K562 (cell line): ENCODE results near the gene NEDD4L. TPM values are rescaled to one million over a fixed set of nuclear protein-coding genes. Genes with fewer than 3 reads are reported as not detected.

Source experiments
- CCNT2 ChIP-seq: IDR thresholded peaks from 2 replicates; pipeline ENCODE4 v1.6.1; 2011; ENCODE audit warnings: borderline replicate concordance, low read depth, mild to moderate bottlenecking, moderate library complexity, mixed read lengths, low read length; ENCODE audit not compliant: insufficient read length; ENCODE audit errors: extremely low read depth
- CTBP1 ChIP-seq: fragments of 450-650 bp; IDR thresholded peaks from 2 replicates; pipeline ENCODE4 v1.6.1; 2016; ENCODE audit warnings: borderline replicate concordance
- HCFC1 ChIP-seq: IDR thresholded peaks from 2 replicates; pipeline ENCODE4 v1.6.1; 2012; ENCODE audit warnings: low read depth, low read length, improper control_type of control experiment
- ID3 ChIP-seq, 2 experiments: fragments of 250-450 bp in 1 of 2; fragments of 450-650 bp in 1 of 2; sonication (Bioruptor Pico) in 1 of 2; IDR thresholded peaks; 2 replicates each; pipeline versions ENCODE4 v1.6.1 to v1.8.0; 2016 to 2021; ENCODE audit warnings: mild to moderate bottlenecking in 2 of 2, moderate library complexity in 2 of 2, missing compliant biosample characterization in 1 of 2, missing genetic modification characterization in 1 of 2
- IFI16 ChIP-seq: fragments of 250-450 bp; sonication (Bioruptor Pico); IDR thresholded peaks from 2 replicates; pipeline ENCODE4 v2.1.2; 2022; ENCODE audit warnings: mild to moderate bottlenecking, inconsistent platforms
- L3MBTL2 ChIP-seq: fragments of 450-650 bp; IDR thresholded peaks from 2 replicates; pipeline ENCODE4 v1.6.1; 2016; ENCODE audit warnings: mild to moderate bottlenecking, moderate library complexity
- MAFK ChIP-seq: IDR thresholded peaks from 2 replicates; pipeline ENCODE4 v1.6.1; 2011; ENCODE audit warnings: low read length, improper control_type of control experiment
- MAX ChIP-seq: sonication (generic); formaldehyde crosslinking; IDR thresholded peaks from 2 replicates; pipeline ENCODE4 v1.9.0; 2022; ENCODE audit warnings: mild to moderate bottlenecking, missing genetic modification reagents
- MEF2A ChIP-seq: IDR thresholded peaks from 2 replicates; pipeline ENCODE4 v1.6.1; 2011; ENCODE audit warnings: low read depth, mild to moderate bottlenecking, low read length, moderate library complexity; ENCODE audit not compliant: control insufficient read depth
- NFATC3 ChIP-seq: fragments of 450-650 bp; IDR thresholded peaks from 2 replicates; pipeline ENCODE4 v1.6.1; 2017; ENCODE audit warnings: mild to moderate bottlenecking
- RCOR1 ChIP-seq, 2 experiments: IDR thresholded peaks; 2 replicates each; pipeline ENCODE4 v1.6.1; 2012; ENCODE audit warnings: low read depth in 2 of 2, low read length in 2 of 2, borderline replicate concordance in 1 of 2, improper control_type of control experiment in 1 of 2
- SP2 ChIP-seq: IDR thresholded peaks from 2 replicates; pipeline ENCODE4 v1.6.1; 2011; ENCODE audit warnings: mild to moderate bottlenecking, low read depth, low read length, moderate library complexity; ENCODE audit not compliant: poor library complexity, severe bottlenecking; ENCODE audit errors: extremely low read depth
- THRB ChIP-seq: fragments of 450-650 bp; formaldehyde crosslinking; conservative IDR thresholded peaks from 2 replicates; pipeline ENCODE4 v1.4.0; 2022; ENCODE audit warnings: mild to moderate bottlenecking, missing genetic modification characterization
- TRIM24 ChIP-seq, 2 experiments: fragments of 450-650 bp; IDR thresholded peaks; 2 replicates each; pipeline ENCODE4 v1.6.1; 2016
- ZNF134 ChIP-seq: fragments of 250-450 bp; sonication (Bioruptor Pico); conservative IDR thresholded peaks from 2 replicates; pipeline ENCODE4 v1.4.0; 2020
- ZNF24 ChIP-seq: fragments of 450-650 bp; IDR thresholded peaks from 2 replicates; pipeline ENCODE4 v1.6.1; 2016
- polyA plus RNA-seq, 8 experiments: library from polyadenylated mRNA; depleted of rRNA in 4 of 8; stranded (reverse) in 5 of 8; unstranded in 3 of 8; fragments of >200 nt; fragmentation: Nextera tagmentation in 2 of 8; fragmentation: Illumina TruSeq in 1 of 8; extraction: Ambion mirVana in 2 of 8; extraction: Trizol in 1 of 8; gene quantifications; 2 replicates each; pipeline versions ENCODE4 v1.2.1 to v1.2.3, GENCODE V29; 2011 to 2014; ENCODE audit warnings: inconsistent platforms in 1 of 8, missing spikeins in 1 of 8
- total RNA-seq, 7 experiments: library from RNA; depleted of rRNA in 6 of 7; stranded (reverse); fragments of >200 nt in 6 of 7; fragmentation: Illumina TruSeq in 2 of 7; extraction: Trizol in 2 of 7; gene quantifications; 2 replicates each; pipeline versions ENCODE4 v1.2.1 to v1.2.3, GENCODE V29; 2011 to 2021; ENCODE audit warnings: low replicate concordance in 1 of 7
- TF ChIP-seq, protein P1 (sequence below): fragments of 450-650 bp; IDR thresholded peaks from 2 replicates; pipeline ENCODE4 v1.6.1; 2017; ENCODE audit warnings: antibody characterized with exemption, mild to moderate bottlenecking
- TF ChIP-seq, protein P2 (sequence below): sonication (generic); formaldehyde crosslinking; IDR thresholded peaks from 2 replicates; pipeline ENCODE4 v1.8.0; 2022; ENCODE audit warnings: mild to moderate bottlenecking, missing genetic modification reagents
- TF ChIP-seq, protein P3 (sequence below), 2 experiments: IDR thresholded peaks; 2 replicates each; pipeline ENCODE4 v1.6.1; 2011; ENCODE audit warnings: borderline replicate concordance in 1 of 2, control low read depth in 1 of 2, low read depth in 1 of 2, low read length in 1 of 2, mild to moderate bottlenecking in 1 of 2, mixed read lengths in 1 of 2, moderate library complexity in 1 of 2; ENCODE audit not compliant: insufficient read depth in 1 of 2, insufficient read length in 1 of 2, poor library complexity in 1 of 2, severe bottlenecking in 1 of 2; ENCODE audit errors: extremely low read depth in 1 of 2

The NEDD4L gene
- total and polyA plus RNA-seq, 9 of the 15 experiments (the other 6 are each of a cell fraction or from before 2014, with no cell fraction given): 8.1 to 33.4 (median 19.9) TPM

- TF ChIP-seq THRB (CRISPR knock-in tag) (no peak), ZNF24 (no peak), CTBP1 (peak; percentile 84), L3MBTL2 (peak; percentile 82), ID3 (CRISPR knock-in tag; IDR thresholded peaks at IDR 0.05) (no peak), ID3 (tag; IDR thresholded peaks at IDR 0.05) (no peak), NFATC3 (no peak), IFI16 (CRISPR knock-in tag) (no peak), SP2 (no peak), MEF2A (no peak), CCNT2 (peak; percentile 49), RCOR1 (IDR thresholded peaks at IDR 0.05; ENCODE audit: borderline replicate concordance in 1 of 2, low read depth in 2 of 2, low read length in 2 of 2) (peak; percentile 77 to 79; a peak in 2 of 4 replicates), MAX (no peak), MAFK (peak; percentile 12; the same call in 1 of the 2 replicates), HCFC1 (no peak), ZNF134 (CRISPR knock-in tag) (no peak), TRIM24 (IDR thresholded peaks at IDR 0.05) (peak; percentile 84 to 86)
- TF ChIP-seq, protein P1, sequence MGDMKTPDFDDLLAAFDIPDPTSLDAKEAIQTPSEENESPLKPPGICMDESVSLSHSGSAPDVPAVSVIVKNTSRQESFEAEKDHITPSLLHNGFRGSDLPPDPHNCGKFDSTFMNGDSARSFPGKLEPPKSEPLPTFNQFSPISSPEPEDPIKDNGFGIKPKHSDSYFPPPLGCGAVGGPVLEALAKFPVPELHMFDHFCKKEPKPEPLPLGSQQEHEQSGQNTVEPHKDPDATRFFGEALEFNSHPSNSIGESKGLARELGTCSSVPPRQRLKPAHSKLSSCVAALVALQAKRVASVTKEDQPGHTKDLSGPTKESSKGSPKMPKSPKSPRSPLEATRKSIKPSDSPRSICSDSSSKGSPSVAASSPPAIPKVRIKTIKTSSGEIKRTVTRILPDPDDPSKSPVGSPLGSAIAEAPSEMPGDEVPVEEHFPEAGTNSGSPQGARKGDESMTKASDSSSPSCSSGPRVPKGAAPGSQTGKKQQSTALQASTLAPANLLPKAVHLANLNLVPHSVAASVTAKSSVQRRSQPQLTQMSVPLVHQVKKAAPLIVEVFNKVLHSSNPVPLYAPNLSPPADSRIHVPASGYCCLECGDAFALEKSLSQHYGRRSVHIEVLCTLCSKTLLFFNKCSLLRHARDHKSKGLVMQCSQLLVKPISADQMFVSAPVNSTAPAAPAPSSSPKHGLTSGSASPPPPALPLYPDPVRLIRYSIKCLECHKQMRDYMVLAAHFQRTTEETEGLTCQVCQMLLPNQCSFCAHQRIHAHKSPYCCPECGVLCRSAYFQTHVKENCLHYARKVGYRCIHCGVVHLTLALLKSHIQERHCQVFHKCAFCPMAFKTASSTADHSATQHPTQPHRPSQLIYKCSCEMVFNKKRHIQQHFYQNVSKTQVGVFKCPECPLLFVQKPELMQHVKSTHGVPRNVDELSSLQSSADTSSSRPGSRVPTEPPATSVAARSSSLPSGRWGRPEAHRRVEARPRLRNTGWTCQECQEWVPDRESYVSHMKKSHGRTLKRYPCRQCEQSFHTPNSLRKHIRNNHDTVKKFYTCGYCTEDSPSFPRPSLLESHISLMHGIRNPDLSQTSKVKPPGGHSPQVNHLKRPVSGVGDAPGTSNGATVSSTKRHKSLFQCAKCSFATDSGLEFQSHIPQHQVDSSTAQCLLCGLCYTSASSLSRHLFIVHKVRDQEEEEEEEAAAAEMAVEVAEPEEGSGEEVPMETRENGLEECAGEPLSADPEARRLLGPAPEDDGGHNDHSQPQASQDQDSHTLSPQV: peak; percentile 61
- TF ChIP-seq, protein P2, sequence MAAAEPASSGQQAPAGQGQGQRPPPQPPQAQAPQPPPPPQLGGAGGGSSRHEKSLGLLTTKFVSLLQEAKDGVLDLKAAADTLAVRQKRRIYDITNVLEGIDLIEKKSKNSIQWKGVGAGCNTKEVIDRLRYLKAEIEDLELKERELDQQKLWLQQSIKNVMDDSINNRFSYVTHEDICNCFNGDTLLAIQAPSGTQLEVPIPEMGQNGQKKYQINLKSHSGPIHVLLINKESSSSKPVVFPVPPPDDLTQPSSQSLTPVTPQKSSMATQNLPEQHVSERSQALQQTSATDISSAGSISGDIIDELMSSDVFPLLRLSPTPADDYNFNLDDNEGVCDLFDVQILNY (CRISPR knock-in tag): no peak
- TF ChIP-seq, protein P3, sequence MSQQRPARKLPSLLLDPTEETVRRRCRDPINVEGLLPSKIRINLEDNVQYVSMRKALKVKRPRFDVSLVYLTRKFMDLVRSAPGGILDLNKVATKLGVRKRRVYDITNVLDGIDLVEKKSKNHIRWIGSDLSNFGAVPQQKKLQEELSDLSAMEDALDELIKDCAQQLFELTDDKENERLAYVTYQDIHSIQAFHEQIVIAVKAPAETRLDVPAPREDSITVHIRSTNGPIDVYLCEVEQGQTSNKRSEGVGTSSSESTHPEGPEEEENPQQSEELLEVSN (IDR thresholded peaks at IDR 0.05; ENCODE audit: borderline replicate concordance in 1 of 2, extremely low read depth in 1 of 2, insufficient read depth in 1 of 2, insufficient read length in 1 of 2, low read depth in 1 of 2, low read length in 1 of 2, poor library complexity in 1 of 2, severe bottlenecking in 1 of 2): peak in 1 of 2 experiments; percentile 12
Measured at GRCh38 chr18:58078889-58079573, 35.0 kb downstream of the NEDD4L start (continued).
